ENCODE measurements around the gene HPGD. TPM values are rescaled to one million over a fixed set of nuclear protein-coding genes. Genes with fewer than 3 reads are reported as not detected.

Gene HPGD
- total and polyA plus RNA-seq, 2 of the 4 experiments (the other 2 are of a cell fraction), result not detected

DNA sequence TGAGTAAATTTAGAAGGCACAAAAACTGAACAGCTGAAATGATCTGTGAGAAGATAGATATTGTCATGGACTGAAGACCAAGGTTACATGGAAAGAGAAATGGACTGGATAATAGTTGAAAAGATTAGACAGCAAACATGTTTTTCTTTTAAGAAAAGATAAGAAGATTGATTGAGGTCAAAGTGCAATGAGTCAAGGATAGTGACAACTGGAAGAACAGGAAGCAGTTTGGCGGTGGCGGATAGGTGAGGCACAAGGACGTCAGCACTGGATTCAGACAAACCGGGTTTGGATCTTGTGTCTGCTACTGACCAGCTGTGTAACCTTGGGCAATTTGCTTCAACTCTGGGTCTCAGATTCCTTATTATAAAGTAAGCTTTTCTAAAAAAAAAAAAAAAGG is 2.0 kb upstream of the HPGD start:
- in situ Hi-C loops (cut with MboI; ENCODE audit: low sequenced_read_pairs), result no loop called here
- Histone ChIP-seq H2AK9ac (replicated peaks; ENCODE audit: low read depth, low read length, poor library complexity) (no peak overlapping the region), H3K27ac (ENCODE audit: insufficient read depth, low read length) (no peak overlapping the region), H2AFZ (replicated peaks; ENCODE audit: low read length, poor library complexity) (no peak overlapping the region), H3K9ac (ENCODE audit: low read depth, low read length) (no peak overlapping the region), H3K79me1 (ENCODE audit: low read depth in 1 of 2, low read length in 2 of 2) (no peaks in the 10 kb centered on the region), H3K18ac (ENCODE audit: low read depth, low read length) (no peak overlapping the region), H2BK20ac (ENCODE audit: low read depth, low read length) (no peak overlapping the region), H3K23ac (ENCODE audit: low read depth, low read length) (no peak overlapping the region), H3K36me3 (ENCODE audit: control insufficient read depth, insufficient read depth, low read length) (no peaks in the 10 kb centered on the region), H3K9me3 (ENCODE audit: control insufficient read depth, insufficient read depth, low read length) (no peaks in the 10 kb centered on the region), H3K4me3 (ENCODE audit: insufficient read depth, low read depth, low read length) (no peak overlapping the region), H4K20me1 (ENCODE audit: insufficient read depth, low read length) (no peaks in the 10 kb centered on the region), H2AK5ac (ENCODE audit: low read depth, low read length) (no peak overlapping the region), H2BK5ac (ENCODE audit: low read depth, low read length, poor library complexity, severe bottlenecking) (no peak overlapping the region), H3K4ac (ENCODE audit: low read depth, low read length) (no peak overlapping the region), H3K27me3 (ENCODE audit: control insufficient read depth, insufficient read depth, low read length) (peaks cover 18% of the 10 kb centered on the region), H2BK120ac (ENCODE audit: low read depth, low read length) (no peak overlapping the region), H3K4me1 (ENCODE audit: control insufficient read depth, insufficient read depth, low read length) (no peaks in the 10 kb centered on the region), H3K9me1 (ENCODE audit: insufficient read depth, low read length) (no peaks in the 10 kb centered on the region), H4K5ac (ENCODE audit: low read depth, low read length) (no peak overlapping the region), H2BK15ac (ENCODE audit: low read depth, low read length) (no peak overlapping the region), H4K91ac (ENCODE audit: insufficient read depth, low read depth, low read length) (no peak overlapping the region), H3K14ac (replicated peaks; ENCODE audit: low read depth, low read length) (no peak overlapping the region), H3K56ac (ENCODE audit: extremely low read depth, insufficient read depth, low read length) (no peak overlapping the region), H3K4me2 (ENCODE audit: low read depth, low read length) (no peak overlapping the region), H4K8ac (ENCODE audit: low read depth in 2 of 2, low read length in 2 of 2) (no peak overlapping the region)
- no TSS peak for BruUV-seq (replicated peaks)
- dilution Hi-C loops (cut with HindIII; ENCODE audit: low sequenced_read_pairs, unreplicated experiment), result no loop called here
- intact Hi-C loops (cut with micrococcal nuclease), result loop anchor here (10.0 kb wide), 1 partner anchor 1379 kb away; no protein-coding TSS in a partner anchor
- POLR2A ChIA-PET (ENCODE audit: unreplicated experiment), result no interaction called here
- 10% methylated on average over 2 of the region's 4 CpGs; no CpG with 5 or more reads in 1 of the 2 experiments for WGBS, 2 experiments (ENCODE audit: extremely low coverage in 2 of 2, insufficient read length in 1 of 2)
- ATAC-seq (ENCODE audit: low read depth) (no peak), DNase-seq (no peak)
- CTCF ChIA-PET, result no interaction called here
- TF ChIP-seq, protein P1, sequence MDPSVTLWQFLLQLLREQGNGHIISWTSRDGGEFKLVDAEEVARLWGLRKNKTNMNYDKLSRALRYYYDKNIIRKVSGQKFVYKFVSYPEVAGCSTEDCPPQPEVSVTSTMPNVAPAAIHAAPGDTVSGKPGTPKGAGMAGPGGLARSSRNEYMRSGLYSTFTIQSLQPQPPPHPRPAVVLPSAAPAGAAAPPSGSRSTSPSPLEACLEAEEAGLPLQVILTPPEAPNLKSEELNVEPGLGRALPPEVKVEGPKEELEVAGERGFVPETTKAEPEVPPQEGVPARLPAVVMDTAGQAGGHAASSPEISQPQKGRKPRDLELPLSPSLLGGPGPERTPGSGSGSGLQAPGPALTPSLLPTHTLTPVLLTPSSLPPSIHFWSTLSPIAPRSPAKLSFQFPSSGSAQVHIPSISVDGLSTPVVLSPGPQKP (IDR thresholded peaks at IDR 0.05; ENCODE audit: borderline replicate concordance, low read depth, low read length), result no peak
- TF ChIP-seq MAZ (IDR thresholded peaks at IDR 0.05; ENCODE audit: borderline replicate concordance, low read depth, low read length) (no peak), POLR2A (IDR thresholded peaks at IDR 0.05; ENCODE audit: low read depth, low read length) (no peak), NFE2L2 (IDR thresholded peaks at IDR 0.05; ENCODE audit: low read depth, low read length) (no peak), MXI1 (IDR thresholded peaks at IDR 0.05; ENCODE audit: borderline replicate concordance, low read depth, low read length) (no peak), RCOR1 (IDR thresholded peaks at IDR 0.05; ENCODE audit: insufficient replicate concordance, low read length) (no peak), RAD21 (IDR thresholded peaks at IDR 0.05; ENCODE audit: low read length) (no peak), BHLHE40 (IDR thresholded peaks at IDR 0.05; ENCODE audit: low read depth, low read length) (no peak), FOS (IDR thresholded peaks at IDR 0.05; ENCODE audit: low read depth, low read length) (no peak), MAFK (IDR thresholded peaks at IDR 0.05; ENCODE audit: low read depth, low read length) (no peak), CHD1 (IDR thresholded peaks at IDR 0.05; ENCODE audit: low read depth, low read length) (no peak), RFX5 (IDR thresholded peaks at IDR 0.05; ENCODE audit: low read depth, low read length) (no peak), CEBPB (IDR thresholded peaks at IDR 0.05; ENCODE audit: low read depth, low read length) (no peak), SMC3 (IDR thresholded peaks at IDR 0.05; ENCODE audit: low read depth, low read length) (no peak)
- TF ChIP-seq, protein P2, sequence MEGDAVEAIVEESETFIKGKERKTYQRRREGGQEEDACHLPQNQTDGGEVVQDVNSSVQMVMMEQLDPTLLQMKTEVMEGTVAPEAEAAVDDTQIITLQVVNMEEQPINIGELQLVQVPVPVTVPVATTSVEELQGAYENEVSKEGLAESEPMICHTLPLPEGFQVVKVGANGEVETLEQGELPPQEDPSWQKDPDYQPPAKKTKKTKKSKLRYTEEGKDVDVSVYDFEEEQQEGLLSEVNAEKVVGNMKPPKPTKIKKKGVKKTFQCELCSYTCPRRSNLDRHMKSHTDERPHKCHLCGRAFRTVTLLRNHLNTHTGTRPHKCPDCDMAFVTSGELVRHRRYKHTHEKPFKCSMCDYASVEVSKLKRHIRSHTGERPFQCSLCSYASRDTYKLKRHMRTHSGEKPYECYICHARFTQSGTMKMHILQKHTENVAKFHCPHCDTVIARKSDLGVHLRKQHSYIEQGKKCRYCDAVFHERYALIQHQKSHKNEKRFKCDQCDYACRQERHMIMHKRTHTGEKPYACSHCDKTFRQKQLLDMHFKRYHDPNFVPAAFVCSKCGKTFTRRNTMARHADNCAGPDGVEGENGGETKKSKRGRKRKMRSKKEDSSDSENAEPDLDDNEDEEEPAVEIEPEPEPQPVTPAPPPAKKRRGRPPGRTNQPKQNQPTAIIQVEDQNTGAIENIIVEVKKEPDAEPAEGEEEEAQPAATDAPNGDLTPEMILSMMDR (conservative IDR thresholded peaks at IDR 0.05; ENCODE audit: low read depth, low read length), result no peak
- TF ChIP-seq, protein P3, sequence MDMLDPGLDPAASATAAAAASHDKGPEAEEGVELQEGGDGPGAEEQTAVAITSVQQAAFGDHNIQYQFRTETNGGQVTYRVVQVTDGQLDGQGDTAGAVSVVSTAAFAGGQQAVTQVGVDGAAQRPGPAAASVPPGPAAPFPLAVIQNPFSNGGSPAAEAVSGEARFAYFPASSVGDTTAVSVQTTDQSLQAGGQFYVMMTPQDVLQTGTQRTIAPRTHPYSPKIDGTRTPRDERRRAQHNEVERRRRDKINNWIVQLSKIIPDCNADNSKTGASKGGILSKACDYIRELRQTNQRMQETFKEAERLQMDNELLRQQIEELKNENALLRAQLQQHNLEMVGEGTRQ (IDR thresholded peaks at IDR 0.05; ENCODE audit: low read depth, low read length), result no peak
